Psoas muscle (tissue), 8 donors: ENCODE results near the gene CREB3. TPM values are rescaled to one million over a fixed set of nuclear protein-coding genes. Genes with fewer than 3 reads are reported as not detected.

Experiments used
- ATAC-seq, 4 donors: fragments of 200-7000 bp; cut with Tn5 transposase; one replicate each; pipeline ENCODE4 v1.9.1; 2020; ENCODE audit warnings: moderate library complexity in 3 of 4, mild to moderate bottlenecking in 2 of 4
- DNase-seq, 2 donors: peaks; one replicate each; pipeline ENCODE4 v3.0.0-alpha.2; 2020
- H3K27ac ChIP-seq: fragments of 200-600 bp; one replicate; pipeline ENCODE4 v1.8.0; 2022
- H3K27me3 ChIP-seq, 3 donors: fragments of 200-600 bp in 1 of 3; one replicate each; pipeline versions ENCODE4 v1.6.1 to v1.8.0; 2013 to 2022; ENCODE audit warnings: low read length in 2 of 3, mild to moderate bottlenecking in 2 of 3, moderate library complexity in 1 of 3; ENCODE audit not compliant: insufficient read depth in 3 of 3
- H3K36me3 ChIP-seq, 2 donors: fragments of 200-600 bp in 1 of 2; one replicate each; pipeline versions ENCODE4 v1.6.1 to v1.8.0; 2013 to 2022; ENCODE audit warnings: low read depth in 1 of 2, mild to moderate bottlenecking in 1 of 2, moderate library complexity in 1 of 2; ENCODE audit not compliant: insufficient read depth in 1 of 2
- H3K4me1 ChIP-seq: fragments of 200-600 bp; one replicate; pipeline ENCODE4 v1.8.0; 2022
- H3K4me3 ChIP-seq: fragments of 200-600 bp; one replicate; pipeline ENCODE4 v1.8.0; 2022; ENCODE audit warnings: mild to moderate bottlenecking
- H3K9me3 ChIP-seq: fragments of 200-600 bp; one replicate; pipeline ENCODE4 v1.8.0; 2022
- whole genome bisulfite sequencing, 3 donors: extraction: QIAGEN DNeasy Blood & Tissue Kit; methylation state at CpG; one replicate each; pipeline versions ENCODE4 v1.1.6 to v1.1.7; 2013; 5-methylcytosine and 5-hydroxymethylcytosine counted together
- intact Hi-C, 2 donors: fragments of 100-400 bp; cut with DNase I; formaldehyde crosslinking; loops; one replicate each; pipeline versions ENCODE4 v1.11.0 to v1.14.2; 2022
- polyA plus RNA-seq, 3 donors: library from polyadenylated mRNA; stranded (reverse); fragments of 200-250 nt; gene quantifications; one replicate each; pipeline ENCODE4 v1.2.3, GENCODE V29; 2013
- total RNA-seq, 4 donors: library from RNA; stranded (reverse); fragmentation: NEBNext Ultra II Directional in 2 of 4; extraction: Animal tissue kit (Norgen Biotek cat#: 25700) in 2 of 4; gene quantifications; one replicate each; pipeline versions ENCODE4 v1.2.1 to v1.2.4, GENCODE V29; 2021 to 2023
- TF ChIP-seq, protein P1 (sequence below): fragments of 200-600 bp; IDR thresholded peaks from one replicate; pipeline ENCODE4 v1.8.0; 2022; ENCODE audit warnings: antibody characterized with exemption
- donor health status: healthy with polysubstance abuse.
- donor health status: DM: no; HTN: no; CAD: no; lungs with moderate emphysema.
- donor health status: Bipolar disorder and iron deficiency.
- donor health status: healthy.
- donor health status: DM: yes; HTN: yes; CAD: no.
- donor health status: DM: no; HTN: no; CAD: no.
- donor health status: DM: no; HTN: no; CAD: no.
- donor health status: DM: yes; HTN: yes; CAD: no.

Gene CREB3
- total and polyA plus RNA-seq, 7 donors = 16.1 to 55.1 (median 21.3) TPM

DNA sequence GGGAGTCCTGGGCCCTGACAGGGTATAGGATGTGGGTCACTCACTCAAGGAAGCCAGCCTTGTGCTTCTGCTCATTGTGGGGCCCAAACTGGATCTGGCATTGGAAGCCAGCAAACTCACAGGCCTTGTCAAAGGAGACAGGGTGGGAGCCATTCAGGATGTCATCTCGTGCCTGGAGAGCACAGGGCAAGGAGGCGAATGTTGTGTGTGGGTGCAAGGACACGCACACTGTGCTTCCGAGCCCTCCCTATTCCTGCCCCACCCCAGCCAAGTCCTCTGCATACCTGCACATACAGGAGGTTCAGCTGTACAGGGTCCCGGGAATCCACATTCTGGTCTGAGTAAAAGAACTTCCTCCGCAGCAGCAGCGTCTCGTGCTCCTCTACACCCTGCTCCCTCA is 8.6 kb upstream of the CREB3 start:
- WGBS, 3 donors = 91 to 96% (median 95%) methylated on average over 8 of the region's 8 CpGs
- H3K9me3 ChIP-seq = no peaks in the 10 kb centered on the region
- H3K4me1 ChIP-seq = peaks cover 25% of the 10 kb centered on the region
- DNase-seq (no peak), ATAC-seq (no peak)
- H3K27me3 ChIP-seq = no peaks in the 10 kb centered on the region
- no peak overlapping the region for H3K4me3 ChIP-seq
- H3K27ac ChIP-seq = no peak overlapping the region
- TF ChIP-seq, protein P1, sequence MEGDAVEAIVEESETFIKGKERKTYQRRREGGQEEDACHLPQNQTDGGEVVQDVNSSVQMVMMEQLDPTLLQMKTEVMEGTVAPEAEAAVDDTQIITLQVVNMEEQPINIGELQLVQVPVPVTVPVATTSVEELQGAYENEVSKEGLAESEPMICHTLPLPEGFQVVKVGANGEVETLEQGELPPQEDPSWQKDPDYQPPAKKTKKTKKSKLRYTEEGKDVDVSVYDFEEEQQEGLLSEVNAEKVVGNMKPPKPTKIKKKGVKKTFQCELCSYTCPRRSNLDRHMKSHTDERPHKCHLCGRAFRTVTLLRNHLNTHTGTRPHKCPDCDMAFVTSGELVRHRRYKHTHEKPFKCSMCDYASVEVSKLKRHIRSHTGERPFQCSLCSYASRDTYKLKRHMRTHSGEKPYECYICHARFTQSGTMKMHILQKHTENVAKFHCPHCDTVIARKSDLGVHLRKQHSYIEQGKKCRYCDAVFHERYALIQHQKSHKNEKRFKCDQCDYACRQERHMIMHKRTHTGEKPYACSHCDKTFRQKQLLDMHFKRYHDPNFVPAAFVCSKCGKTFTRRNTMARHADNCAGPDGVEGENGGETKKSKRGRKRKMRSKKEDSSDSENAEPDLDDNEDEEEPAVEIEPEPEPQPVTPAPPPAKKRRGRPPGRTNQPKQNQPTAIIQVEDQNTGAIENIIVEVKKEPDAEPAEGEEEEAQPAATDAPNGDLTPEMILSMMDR = no peak
- peaks cover 40 to 76% of the 10 kb centered on the region in 2 donors for H3K36me3 ChIP-seq
- intact Hi-C loops = loop anchor here in 1 of 2 donors (2.0 kb wide), 1 partner anchor 25 kb away; no protein-coding TSS in a partner anchor

DNA sequence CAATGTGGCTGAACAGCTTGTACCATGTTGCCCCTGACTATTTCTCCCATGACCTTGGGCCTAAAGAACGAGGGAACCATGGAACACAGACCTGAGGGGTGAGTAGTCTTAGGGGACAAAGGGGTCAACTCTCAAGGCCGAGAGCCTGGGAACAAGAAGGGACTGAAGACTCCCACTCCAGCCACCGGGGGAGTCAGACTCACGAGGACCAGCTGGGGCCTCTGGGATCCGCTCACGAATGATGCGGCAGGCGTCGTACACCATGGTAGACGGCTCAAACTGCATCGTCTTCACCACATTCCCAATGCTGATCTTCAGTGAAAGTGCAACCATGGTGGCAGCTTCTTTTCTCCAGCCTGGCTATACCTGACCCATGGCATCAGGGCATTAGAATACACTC is 7.1 kb upstream of the CREB3 start:
- WGBS, 3 donors = 88 to 93% (median 89%) methylated on average over 11 of the region's 11 CpGs
- H3K36me3 ChIP-seq = peaks cover 30 to 62% of the 10 kb centered on the region in 2 donors
- ATAC-seq (no peak), DNase-seq (no peak)
- no peak overlapping the region for H3K27ac ChIP-seq
- H3K4me3 ChIP-seq = no peak overlapping the region
- no peaks in the 10 kb centered on the region for H3K9me3 ChIP-seq
- peaks cover 37% of the 10 kb centered on the region for H3K4me1 ChIP-seq
- no peaks in the 10 kb centered on the region for H3K27me3 ChIP-seq
- TF ChIP-seq, protein P1 = no peak
- intact Hi-C loops = loop anchor here in 1 of 2 donors (2.0 kb wide), 1 partner anchor 27 kb away; no protein-coding TSS in a partner anchor

GRCh38 chr9:35726931-35727330 is 5.5 kb upstream of the CREB3 start:
- H3K36me3 ChIP-seq = peaks cover 24 to 46% of the 10 kb centered on the region in 2 donors
- ATAC-seq = no peak

GRCh38 chr9:35727676-35728040 is 4.8 kb upstream of the CREB3 start:
- H3K27me3 ChIP-seq = no peaks in the 10 kb centered on the region
- H3K27ac ChIP-seq = peak overlapping the region; percentile 98
- ATAC-seq (no peak), DNase-seq (no peak)
- peaks cover 20 to 39% of the 10 kb centered on the region in 2 donors for H3K36me3 ChIP-seq
- TF ChIP-seq, protein P1 = no peak
- no peaks in the 10 kb centered on the region for H3K9me3 ChIP-seq
- peak overlapping the region; percentile 82 for H3K4me3 ChIP-seq
- WGBS, 3 donors = 60 to 70% (median 67%) methylated on average over 5 of the region's 5 CpGs
- peaks cover 45% of the 10 kb centered on the region for H3K4me1 ChIP-seq
- intact Hi-C loops = loop anchor here (2.0 kb wide), 1 partner anchor 37 kb away; no protein-coding TSS in a partner anchor

More at GRCh38 chr9:35726931-35727330, 5.5 kb upstream of the CREB3 start:
- H3K4me1 ChIP-seq = peaks cover 45% of the 10 kb centered on the region
- 53 to 66% (median 58%) methylated on average over 3 of the region's 3 CpGs for WGBS, 3 donors
- no peaks in the 10 kb centered on the region for H3K27me3 ChIP-seq
- TF ChIP-seq, protein P1 = no peak
- no peaks in the 10 kb centered on the region for H3K9me3 ChIP-seq
- H3K27ac ChIP-seq = peak overlapping the region; percentile 98
- peak overlapping the region; percentile 82 for H3K4me3 ChIP-seq
- intact Hi-C loops = no loop called here
- DNase-seq = no peak
